Common myeloid progenitor, CD34-positive (primary cell): ENCODE measurements around the gene GALC.

Experiments used
- CTCF ChIA-PET: fragments of 350-600 bp; sonication (Branson Sonifier 250); formaldehyde crosslinking; loops from one replicate; lab custom pipeline; 2021; ENCODE audit warnings: antibody characterized with exemption; lab: Charles Lee
- POLR2A ChIA-PET: fragments of 350-600 bp; sonication (Branson Sonifier 250); formaldehyde crosslinking; loops from one replicate; lab custom pipeline; 2021; ENCODE audit warnings: antibody characterized with exemption; lab: Charles Lee
- DNase-seq, 3 donors: peaks; one replicate each; pipeline versions ENCODE4 v3.0.0 to v3.0.0-alpha.2; 2013
- H3K27ac ChIP-seq, 2 experiments: 1 replicate in 1 of 2; 2 replicates in 1 of 2; pipeline ENCODE4 v1.7.0; 2013; ENCODE audit warnings: inconsistent platforms in 2 of 2, low read length in 2 of 2, mild to moderate bottlenecking in 2 of 2, low read depth in 1 of 2, moderate library complexity in 1 of 2; ENCODE audit not compliant: severe bottlenecking in 2 of 2, insufficient read depth in 1 of 2, poor library complexity in 1 of 2
- H3K27me3 ChIP-seq, 5 experiments: replicated peaks in 2 of 5; 1 replicate in 3 of 5; 2 replicates in 2 of 5; pipeline versions ENCODE4 v1.6.1 to v1.7.0; 2013; ENCODE audit warnings: low read length in 4 of 5, mild to moderate bottlenecking in 2 of 5, moderate library complexity in 2 of 5, inconsistent platforms in 1 of 5; ENCODE audit not compliant: insufficient read depth in 5 of 5, control insufficient read depth in 4 of 5
- H3K36me3 ChIP-seq, 4 experiments: 1 replicate in 2 of 4; 2 replicates in 2 of 4; pipeline versions ENCODE4 v1.6.1 to v1.7.0; 2013; ENCODE audit warnings: low read length in 3 of 4, control low read depth in 1 of 4, mild to moderate bottlenecking in 1 of 4; ENCODE audit not compliant: control insufficient read depth in 4 of 4, insufficient read depth in 4 of 4
- H3K4me1 ChIP-seq, 4 experiments: 1 replicate in 3 of 4; 2 replicates in 1 of 4; pipeline versions ENCODE4 v1.6.1 to v1.7.1; 2013; ENCODE audit warnings: low read length in 3 of 4, mild to moderate bottlenecking in 3 of 4, control low read depth in 1 of 4, inconsistent platforms in 1 of 4, moderate library complexity in 1 of 4; ENCODE audit not compliant: control insufficient read depth in 4 of 4, insufficient read depth in 4 of 4; ENCODE audit errors: control extremely low read depth in 1 of 4
- H3K4me3 ChIP-seq, 7 experiments: 1 replicate in 4 of 7; 2 replicates in 3 of 7; pipeline versions ENCODE4 v1.5.1 to v1.7.0; 2013; ENCODE audit warnings: mild to moderate bottlenecking in 7 of 7, low read length in 6 of 7, moderate library complexity in 6 of 7, inconsistent platforms in 2 of 7, low read depth in 2 of 7, control low read depth in 1 of 7; ENCODE audit not compliant: insufficient read depth in 4 of 7, control insufficient read depth in 1 of 7; ENCODE audit errors: extremely low read depth in 1 of 7
- H3K9me3 ChIP-seq, 5 experiments: 1 replicate in 4 of 5; 2 replicates in 1 of 5; pipeline versions ENCODE4 v1.6.1 to v1.7.1; 2013; ENCODE audit warnings: low read length in 4 of 5, mild to moderate bottlenecking in 2 of 5, inconsistent platforms in 1 of 5, low read depth in 1 of 5, moderate library complexity in 1 of 5; ENCODE audit not compliant: control insufficient read depth in 4 of 5, insufficient read depth in 2 of 5; ENCODE audit errors: control extremely low read depth in 1 of 5
- WGBS: methylation state at CpG from one replicate; pipeline ENCODE4 v1.1.5; 2013; ENCODE audit not compliant: insufficient coverage; 5-methylcytosine and 5-hydroxymethylcytosine counted together

GALC gene

DNA sequence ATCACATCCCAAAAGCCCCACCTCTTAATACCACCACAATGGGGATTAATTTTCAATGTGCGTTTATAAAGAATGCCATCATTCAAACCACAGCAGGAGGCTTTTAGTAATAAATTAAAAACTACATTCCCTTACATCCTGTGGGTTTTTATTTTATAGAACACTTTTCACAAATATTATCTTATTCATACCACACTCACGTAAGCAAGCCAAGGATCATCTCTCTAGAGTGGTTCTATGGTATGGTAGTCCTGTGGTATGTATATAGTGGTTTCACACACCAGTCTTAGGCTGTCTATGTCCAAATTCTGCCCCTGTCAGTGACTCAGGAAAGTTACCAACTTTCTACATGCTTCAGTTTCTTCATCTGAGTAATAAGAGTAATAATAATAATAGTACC is 100.2 kb downstream of the GALC start:
- POLR2A ChIA-PET, result no interaction called here
- H3K27me3 ChIP-seq, result peaks cover 7 to 13% (median 11%) of the 10 kb centered on the region in 5 experiments
- H3K9me3 ChIP-seq, result no peaks in the 10 kb centered on the region
- no peak overlapping the region for H3K27ac ChIP-seq
- CTCF ChIA-PET, result interaction anchor here (1.5 kb wide), 1 partner anchor 146 kb away, joined by 5 read pairs; no protein-coding TSS in a partner anchor
- no peaks in the 10 kb centered on the region for H3K4me1 ChIP-seq
- no peak overlapping the region for H3K4me3 ChIP-seq
- H3K36me3 ChIP-seq, result no peaks in the 10 kb centered on the region
- no CpG with 5 or more reads among the region's 2 CpGs for WGBS
- DNase-seq, result no peak

- H3K27ac ChIP-seq, result no peak overlapping the region
- H3K36me3 ChIP-seq, result no peaks in the 10 kb centered on the region
- DNase-seq, result peak in 2 of 3 donors; percentile 3 to 14
- no peaks in the 10 kb centered on the region for H3K4me1 ChIP-seq
- CTCF ChIA-PET, result interaction anchor here (1.8 kb wide), 1 partner anchor 10 kb away, joined by 5 read pairs; no protein-coding TSS in a partner anchor
- peaks cover 0 to 2% (median 0%) of the 10 kb centered on the region in 5 experiments for H3K9me3 ChIP-seq
- POLR2A ChIA-PET, result no interaction called here
- 78% methylated on average over 14 of the region's 20 CpGs for WGBS
- no peak overlapping the region for H3K4me3 ChIP-seq
- peaks cover 0 to 4% (median 2%) of the 10 kb centered on the region in 5 experiments for H3K27me3 ChIP-seq
Observed at GRCh38 chr14:87888136-87888999, 104.6 kb downstream of the GALC start.

DNA sequence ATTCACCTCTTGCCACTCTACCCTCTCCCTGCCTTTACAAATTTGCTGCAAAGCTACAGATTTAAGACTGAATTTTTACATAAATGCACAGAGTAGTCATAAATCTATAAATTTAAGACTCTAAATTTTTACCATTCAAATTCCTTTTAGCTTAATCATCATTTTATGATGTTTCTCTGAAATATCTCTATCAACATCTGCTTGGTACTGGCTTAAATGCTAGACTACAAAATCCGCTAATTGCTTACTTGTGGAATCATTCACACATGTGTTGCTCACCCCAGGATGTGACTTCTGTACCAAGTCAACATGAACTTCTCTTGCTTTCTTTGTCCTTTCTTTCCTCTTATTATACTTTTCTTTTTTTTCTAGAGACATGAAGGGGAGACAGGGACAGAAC is 109.2 kb downstream of the GALC start:
- Histone ChIP-seq H3K4me3 (no peak overlapping the region), H3K4me1 (no peaks in the 10 kb centered on the region), H3K9me3 (peaks cover 0 to 4% (median 0%) of the 10 kb centered on the region in 5 experiments), H3K27me3 (peaks cover 0 to 7% (median 2%) of the 10 kb centered on the region in 5 experiments), H3K27ac (no peak overlapping the region), H3K36me3 (no peaks in the 10 kb centered on the region)
- CTCF ChIA-PET, result no interaction called here
- no peak for DNase-seq
- 100% methylated on average over 1 of the region's 1 CpG for WGBS
- POLR2A ChIA-PET, result no interaction called here
